GM12878 (cell line): ENCODE measurements around the gene CXXC5. TPM values are rescaled to one million over a fixed set of nuclear protein-coding genes. Genes with fewer than 3 reads are reported as not detected.

Experiments used
- ATF2 ChIP-seq: IDR thresholded peaks from 2 replicates; pipeline ENCODE4 v1.6.1; 2012; ENCODE audit warnings: low read length, inconsistent platforms
- E2F8 ChIP-seq: fragments of 450-650 bp; IDR thresholded peaks from 2 replicates; pipeline ENCODE4 v1.6.1; 2018; ENCODE audit warnings: mild to moderate bottlenecking, low read depth, moderate library complexity; ENCODE audit not compliant: partially characterized antibody
- TAF1 ChIP-seq: IDR thresholded peaks from 2 replicates; pipeline ENCODE4 v1.6.1; 2011; ENCODE audit warnings: mild to moderate bottlenecking, low read depth, low read length, borderline replicate concordance
- WRNIP1 ChIP-seq: IDR thresholded peaks from 2 replicates; pipeline ENCODE4 v1.6.1; 2011; ENCODE audit warnings: low read depth, low read length, improper control_type of control experiment, borderline replicate concordance
- polyA plus RNA-seq, 11 experiments: library from polyadenylated mRNA; depleted of rRNA in 4 of 11; unstranded in 6 of 11; stranded (reverse) in 5 of 11; fragments of >200 nt; fragmentation: Nextera tagmentation in 4 of 11; fragmentation: Illumina TruSeq in 1 of 11; extraction: Ambion mirVana in 4 of 11; extraction: Trizol in 1 of 11; gene quantifications; 1 replicate in 1 of 11; 2 replicates in 10 of 11; pipeline versions ENCODE4 v1.2.1 to v1.2.3, GENCODE V29; 2011 to 2016; ENCODE audit warnings: inconsistent platforms in 2 of 11, missing spikeins in 2 of 11, low read depth in 1 of 11
- total RNA-seq, 4 experiments: library from RNA; depleted of rRNA in 3 of 4; stranded (reverse); fragments of >200 nt in 3 of 4; fragmentation: Illumina TruSeq in 1 of 4; extraction: Trizol in 1 of 4; gene quantifications; 2 replicates each; pipeline versions ENCODE4 v1.2.1 to v1.2.3, GENCODE V29; 2013 to 2021

The CXXC5 gene
- total and polyA plus RNA-seq, 10 of the 15 experiments (the other 5 are each of a cell fraction or from before 2014, with no cell fraction given): 1.8 to 90.8 (median 40.7) TPM

- TF ChIP-seq TAF1 (no peak), ATF2 (no peak), WRNIP1 (no peak), E2F8 (no peak)
Measured at GRCh38 chr5:139638090-139638735, 9.9 kb upstream of the CXXC5 start (continued).
